Nephron progenitor cell (in vitro differentiated cells): ENCODE results near the gene AGMO.

Experiments
- DNase-seq: peaks from one replicate; pipeline ENCODE4 v3.0.0; 2021
- H3K27ac Mint-ChIP-seq: 2 replicates; pipeline ENCODE4 v1.8.0; 2021; ENCODE audit warnings: mild to moderate bottlenecking, moderate library complexity, mixed read lengths
- H3K27me3 Mint-ChIP-seq: 2 replicates; pipeline ENCODE4 v1.8.0; 2021; ENCODE audit warnings: mild to moderate bottlenecking, low read depth, mixed read lengths; ENCODE audit not compliant: poor library complexity
- H3K36me3 Mint-ChIP-seq: 2 replicates; pipeline ENCODE4 v1.8.0; 2021; ENCODE audit warnings: low read depth, mixed read lengths
- H3K4me1 Mint-ChIP-seq: 2 replicates; pipeline ENCODE4 v1.8.0; 2021; ENCODE audit warnings: mixed read lengths
- H3K4me3 Mint-ChIP-seq: 2 replicates; pipeline ENCODE4 v1.8.0; 2021; ENCODE audit warnings: mild to moderate bottlenecking, moderate library complexity, mixed read lengths
- H3K9me3 Mint-ChIP-seq: 2 replicates; pipeline ENCODE4 v1.8.0; 2021; ENCODE audit warnings: mild to moderate bottlenecking, moderate library complexity, mixed read lengths
- TF ChIP-seq, protein P1 (sequence below): fragments of 200-600 bp; sonication (generic); IDR thresholded peaks from 2 replicates; pipeline ENCODE4 v1.5.0; 2021; ENCODE audit warnings: antibody characterized with exemption

The AGMO gene

DNA sequence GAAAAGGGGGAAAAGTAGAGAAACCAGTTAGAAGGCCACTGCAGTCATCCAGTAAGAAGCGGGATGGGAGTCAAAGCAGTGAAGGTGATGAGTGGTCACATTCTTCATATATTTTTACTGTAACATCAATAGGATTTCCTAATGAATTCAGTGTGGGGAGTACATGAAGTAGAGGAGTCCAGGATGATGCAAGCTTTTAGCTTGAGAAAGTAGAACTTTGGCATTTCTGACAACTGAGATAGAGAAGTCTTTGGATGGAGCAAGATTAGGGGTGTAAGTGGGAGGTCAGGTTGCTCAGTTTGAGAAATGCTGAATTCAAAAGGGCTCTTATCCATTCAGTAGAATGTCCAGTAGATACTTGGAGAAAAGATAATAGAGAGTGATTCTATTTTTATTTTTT is 395.2 kb downstream of the AGMO start:
- Mint-ChIP-seq H3K4me1 (peaks cover 3% of the 10 kb centered on the region), H3K27ac (no peak overlapping the region), H3K9me3 (no peaks in the 10 kb centered on the region), H3K36me3 (no peaks in the 10 kb centered on the region), H3K4me3 (no peak overlapping the region), H3K27me3 (peaks cover 3% of the 10 kb centered on the region)
- DNase-seq: no peak
- TF ChIP-seq, protein P1, sequence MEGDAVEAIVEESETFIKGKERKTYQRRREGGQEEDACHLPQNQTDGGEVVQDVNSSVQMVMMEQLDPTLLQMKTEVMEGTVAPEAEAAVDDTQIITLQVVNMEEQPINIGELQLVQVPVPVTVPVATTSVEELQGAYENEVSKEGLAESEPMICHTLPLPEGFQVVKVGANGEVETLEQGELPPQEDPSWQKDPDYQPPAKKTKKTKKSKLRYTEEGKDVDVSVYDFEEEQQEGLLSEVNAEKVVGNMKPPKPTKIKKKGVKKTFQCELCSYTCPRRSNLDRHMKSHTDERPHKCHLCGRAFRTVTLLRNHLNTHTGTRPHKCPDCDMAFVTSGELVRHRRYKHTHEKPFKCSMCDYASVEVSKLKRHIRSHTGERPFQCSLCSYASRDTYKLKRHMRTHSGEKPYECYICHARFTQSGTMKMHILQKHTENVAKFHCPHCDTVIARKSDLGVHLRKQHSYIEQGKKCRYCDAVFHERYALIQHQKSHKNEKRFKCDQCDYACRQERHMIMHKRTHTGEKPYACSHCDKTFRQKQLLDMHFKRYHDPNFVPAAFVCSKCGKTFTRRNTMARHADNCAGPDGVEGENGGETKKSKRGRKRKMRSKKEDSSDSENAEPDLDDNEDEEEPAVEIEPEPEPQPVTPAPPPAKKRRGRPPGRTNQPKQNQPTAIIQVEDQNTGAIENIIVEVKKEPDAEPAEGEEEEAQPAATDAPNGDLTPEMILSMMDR: no peak

DNA sequence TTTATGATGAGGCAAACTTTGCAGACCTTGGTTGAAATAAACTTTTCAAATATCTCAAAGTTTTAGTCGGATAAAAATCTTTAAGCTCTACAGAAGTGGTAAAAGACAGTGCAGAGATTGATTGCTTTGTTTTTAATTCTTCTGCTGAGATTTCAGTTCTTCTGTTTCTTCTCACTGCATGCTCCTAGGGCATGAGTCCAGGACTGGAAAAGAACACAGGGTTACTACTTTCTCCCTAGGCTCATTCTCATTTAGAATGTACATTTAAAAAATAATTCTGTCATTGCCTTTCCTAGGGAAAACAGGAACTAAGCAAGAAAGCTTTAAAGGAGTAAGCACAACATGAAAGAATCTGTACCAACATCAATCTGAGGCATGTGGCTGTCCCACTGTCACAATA is 402.6 kb downstream of the AGMO start:
- Mint-ChIP-seq H3K27me3 (no peaks in the 10 kb centered on the region), H3K4me1 (no peaks in the 10 kb centered on the region), H3K4me3 (no peak overlapping the region), H3K36me3 (no peaks in the 10 kb centered on the region), H3K27ac (no peak overlapping the region), H3K9me3 (no peaks in the 10 kb centered on the region)
- no peak for DNase-seq
- TF ChIP-seq, protein P1: no peak

DNA sequence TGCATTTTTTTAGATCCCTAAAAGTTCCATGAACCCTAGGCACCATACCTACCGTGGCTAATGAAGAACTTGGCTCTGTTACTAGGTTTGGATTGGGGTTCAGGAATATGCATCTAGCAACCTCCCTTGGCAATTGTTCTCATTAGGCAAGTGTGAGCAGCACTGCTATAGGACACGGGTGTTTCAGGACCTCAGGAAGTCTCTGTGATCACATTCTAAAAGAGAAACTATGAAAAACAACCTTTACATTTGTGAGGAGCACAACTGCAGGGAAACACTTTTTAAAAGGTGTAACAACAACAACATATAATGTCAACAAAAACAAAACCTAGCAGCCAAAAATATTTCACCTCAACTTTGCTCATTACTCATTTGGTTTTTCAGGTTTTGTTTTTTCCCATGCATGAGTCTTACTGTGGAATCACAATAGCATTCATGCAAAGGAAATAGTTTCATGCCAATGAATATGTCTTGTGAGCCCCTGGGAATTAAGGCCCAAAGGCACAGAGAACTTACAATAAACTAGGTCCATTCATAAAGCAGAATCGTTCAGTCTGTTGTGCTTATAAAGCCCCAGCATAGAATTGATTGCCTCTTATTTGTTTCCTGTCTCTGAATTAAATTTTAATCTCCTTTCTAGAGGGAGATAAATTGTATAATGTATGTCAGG is 403.5 kb downstream of the AGMO start:
- DNase-seq: no peak
- TF ChIP-seq, protein P1: no peak
- Mint-ChIP-seq H3K36me3 (no peaks in the 10 kb centered on the region), H3K27me3 (no peaks in the 10 kb centered on the region), H3K9me3 (no peaks in the 10 kb centered on the region), H3K4me3 (no peak overlapping the region), H3K27ac (peak overlapping the region; percentile 2), H3K4me1 (no peaks in the 10 kb centered on the region)
